GM10248 (cell line): ENCODE results near the gene NPPB.

Experiments
- CTCF ChIA-PET: fragments of 300-600 bp; sonication (Branson Sonifier 250); formaldehyde crosslinking; extraction: SDS; loops from one replicate; lab custom pipeline; 2021; ENCODE audit warnings: antibody characterized with exemption; lab: Yijun Ruan, JAX
- POLR2A ChIA-PET: fragments of 350-650 bp; sonication (Branson Sonifier 250); formaldehyde crosslinking; extraction: SDS; loops from one replicate; lab custom pipeline; 2020; ENCODE audit warnings: antibody characterized with exemption; lab: Yijun Ruan, JAX
- DNase-seq: peaks from one replicate; pipeline ENCODE4 v3.0.0; 2012; ENCODE audit errors: extremely low spot score
- CTCF ChIP-seq: IDR thresholded peaks from 2 replicates; pipeline ENCODE4 v1.5.1; 2012; ENCODE audit warnings: mild to moderate bottlenecking, low read depth; ENCODE audit errors: extremely low read depth, missing control alignments, control extremely low read depth

The NPPB gene

GRCh38 chr1:11882814-11883538 is 24.2 kb upstream of the NPPB start:
- no peak for TF ChIP-seq CTCF
- CTCF ChIA-PET = no interaction called here
- no peak for DNase-seq
- POLR2A ChIA-PET = no interaction called here

- POLR2A ChIA-PET = interaction anchor here (0.5 kb wide), 1 partner anchor 28 kb away, joined by 3 read pairs; no protein-coding TSS in a partner anchor
- DNase-seq = no peak
- CTCF ChIA-PET = no interaction called here
- no peak for TF ChIP-seq CTCF
Observed at GRCh38 chr1:11881749-11882441, 23.1 kb upstream of the NPPB start.

GRCh38 chr1:11880911-11881748 is 22.4 kb upstream of the NPPB start:
- ChIA-PET CTCF (interaction anchor here (1.5 kb wide), 1 partner anchor 11 kb away, joined by 4 read pairs; no protein-coding TSS in a partner anchor), POLR2A (interaction anchor here (0.5 kb wide), 1 partner anchor 28 kb away, joined by 3 read pairs; no protein-coding TSS in a partner anchor)
- DNase-seq = no peak
- TF ChIP-seq CTCF = no peak

GRCh38 chr1:11880181-11880575 is 21.4 kb upstream of the NPPB start:
- POLR2A ChIA-PET = no interaction called here
- TF ChIP-seq CTCF = no peak

GRCh38 chr1:11879311-11880180 is 20.8 kb upstream of the NPPB start:
- POLR2A ChIA-PET = interaction anchor here (1.2 kb wide), 1 partner anchor 29 kb away, joined by 4 read pairs; no protein-coding TSS in a partner anchor
- no peak for DNase-seq
- CTCF ChIA-PET = interaction anchor here (0.9 to 1.5 kb wide), 2 partner anchors 9 to 88 kb away, joined by 4 read pairs; no protein-coding TSS in a partner anchor
- TF ChIP-seq CTCF = no peak

More at GRCh38 chr1:11880181-11880575, 21.4 kb upstream of the NPPB start:
- CTCF ChIA-PET = interaction anchor here (1.5 kb wide), 1 partner anchor 10 kb away, joined by 4 read pairs; no protein-coding TSS in a partner anchor
- no peak for DNase-seq
